Measurements from ENCODE around the gene ISCU.

Gene ISCU

DNA sequence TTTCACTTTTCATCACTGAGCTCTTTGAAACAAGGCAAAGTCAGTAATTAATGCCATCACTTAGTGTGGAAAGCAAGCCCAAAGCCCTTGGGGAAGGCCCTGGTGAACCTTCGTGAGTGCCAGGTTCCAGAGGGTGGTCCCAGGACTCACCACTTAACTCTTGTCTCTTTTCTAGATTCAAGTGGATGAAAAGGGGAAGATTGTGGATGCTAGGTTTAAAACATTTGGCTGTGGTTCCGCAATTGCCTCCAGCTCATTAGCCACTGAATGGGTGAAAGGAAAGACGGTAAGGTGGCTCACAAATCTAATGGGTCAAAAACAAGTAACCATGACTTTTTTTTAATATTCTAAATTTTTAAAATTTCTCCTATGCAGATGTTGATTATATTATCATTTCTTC, 2.8 kb downstream of the ISCU start:
- no peak for DNase-seq
- Mint-ChIP-seq H3K27ac (no peak overlapping the region), H3K4me1 (peaks cover 13% of the 10 kb centered on the region), H3K27me3 (ENCODE audit: low read depth, poor library complexity) (peaks cover 3% of the 10 kb centered on the region), H3K4me3 (no peak overlapping the region), H3K9me3 (no peaks in the 10 kb centered on the region), H3K36me3 (ENCODE audit: low read depth) (peaks cover 33% of the 10 kb centered on the region)
- TF ChIP-seq CTCF (IDR thresholded peaks at IDR 0.05) = no peak

DNA sequence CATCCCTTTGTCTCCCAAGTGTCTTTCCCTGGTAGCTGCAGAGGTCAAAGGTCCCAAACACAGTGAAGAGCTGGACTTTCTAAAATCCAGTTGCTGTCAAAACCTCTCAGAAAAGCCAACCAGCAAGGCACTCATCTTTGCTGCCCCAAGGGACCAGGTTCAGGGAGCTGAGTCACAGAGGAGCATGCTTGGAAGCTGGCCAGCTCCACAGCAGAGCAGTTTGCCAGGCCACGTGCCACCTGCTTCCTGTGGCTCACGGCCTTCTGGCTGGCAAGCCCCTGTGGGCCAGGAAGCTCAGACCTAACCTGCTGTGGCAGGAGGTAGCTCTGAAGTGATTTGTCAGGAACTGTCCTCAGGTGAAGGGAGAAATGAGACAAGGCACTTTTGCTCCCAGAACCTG, 3.6 kb downstream of the ISCU start:
- DNase-seq = no peak
- Mint-ChIP-seq H3K27ac (no peak overlapping the region), H3K9me3 (no peaks in the 10 kb centered on the region), H3K36me3 (ENCODE audit: low read depth) (peaks cover 33% of the 10 kb centered on the region), H3K4me3 (no peak overlapping the region), H3K27me3 (ENCODE audit: low read depth, poor library complexity) (peaks cover 3% of the 10 kb centered on the region), H3K4me1 (peaks cover 10% of the 10 kb centered on the region)
- TF ChIP-seq CTCF (IDR thresholded peaks at IDR 0.05) = no peak

GRCh38 chr12:108566452-108566851, 4.1 kb downstream of the ISCU start:
- peaks cover 33% of the 10 kb centered on the region for H3K36me3 Mint-ChIP-seq (ENCODE audit: low read depth)
- H3K27ac Mint-ChIP-seq = no peak overlapping the region
- TF ChIP-seq CTCF (IDR thresholded peaks at IDR 0.05) = no peak
- no peak overlapping the region for H3K4me3 Mint-ChIP-seq
- no peak for DNase-seq
- peaks cover 10% of the 10 kb centered on the region for H3K4me1 Mint-ChIP-seq
- H3K27me3 Mint-ChIP-seq (ENCODE audit: low read depth, poor library complexity) = peaks cover 3% of the 10 kb centered on the region
- no peaks in the 10 kb centered on the region for H3K9me3 Mint-ChIP-seq

- H3K27ac Mint-ChIP-seq = no peak overlapping the region
- TF ChIP-seq CTCF (IDR thresholded peaks at IDR 0.05) = no peak
- H3K36me3 Mint-ChIP-seq (ENCODE audit: low read depth) = peaks cover 33% of the 10 kb centered on the region
- H3K4me3 Mint-ChIP-seq = no peak overlapping the region
- peaks cover 5% of the 10 kb centered on the region for H3K4me1 Mint-ChIP-seq
- H3K9me3 Mint-ChIP-seq = no peaks in the 10 kb centered on the region
- DNase-seq = no peak
- peaks cover 3% of the 10 kb centered on the region for H3K27me3 Mint-ChIP-seq (ENCODE audit: low read depth, poor library complexity)
Measured at GRCh38 chr12:108567406-108568337, 5.3 kb downstream of the ISCU start.

DNA sequence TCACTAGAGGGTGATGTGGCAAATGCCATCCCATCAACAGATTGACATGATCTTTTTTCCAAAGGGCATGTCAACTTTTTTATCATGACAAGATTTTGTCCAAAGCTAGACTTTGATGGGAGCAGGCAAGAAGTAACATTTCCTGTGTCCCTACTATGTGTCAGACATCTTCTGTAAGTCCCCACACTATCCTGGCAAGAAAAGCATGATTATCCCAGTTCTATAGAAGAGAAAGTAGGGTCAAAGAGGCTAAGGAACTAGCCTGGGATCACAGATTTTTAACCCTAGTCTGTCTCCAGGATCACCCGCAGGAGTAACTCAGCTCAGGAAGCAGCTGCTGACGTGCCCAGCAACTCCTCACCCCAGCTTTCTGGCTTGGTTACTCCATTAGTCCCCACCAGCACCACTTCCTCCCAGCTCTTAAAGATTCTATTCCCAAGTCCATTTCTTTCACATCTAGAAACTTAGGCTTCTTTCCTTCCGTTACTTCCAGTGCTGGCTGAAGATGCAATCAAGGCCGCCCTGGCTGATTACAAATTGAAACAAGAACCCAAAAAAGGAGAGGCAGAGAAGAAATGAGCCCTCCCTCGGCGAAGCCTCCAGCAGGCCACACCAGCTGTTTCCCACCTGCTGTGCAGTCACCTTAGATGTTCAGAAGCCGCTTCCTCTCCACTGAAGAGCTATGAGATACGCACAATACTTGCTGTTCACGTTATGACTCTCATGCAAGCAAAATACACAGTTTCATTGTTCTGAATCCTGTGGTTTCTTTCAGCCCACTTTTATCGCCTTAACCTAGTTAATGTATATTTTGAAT, 6.2 kb downstream of the ISCU start:
- Mint-ChIP-seq H3K27me3 (ENCODE audit: low read depth, poor library complexity) (peaks cover 3% of the 10 kb centered on the region), H3K27ac (peak overlapping the region; percentile 64), H3K4me3 (no peak overlapping the region), H3K4me1 (no peaks in the 10 kb centered on the region), H3K36me3 (ENCODE audit: low read depth) (peaks cover 33% of the 10 kb centered on the region), H3K9me3 (no peaks in the 10 kb centered on the region)
- no peak for TF ChIP-seq CTCF (IDR thresholded peaks at IDR 0.05)
- DNase-seq = no peak

Data from nephron progenitor cell (in vitro differentiated cells).